IgD-negative memory B cell (primary cell): ENCODE measurements around the gene FGFRL1. TPM values are rescaled to one million over a fixed set of nuclear protein-coding genes. Genes with fewer than 3 reads are reported as not detected.
A peak's percentile ranks its signal among the peaks of the same experiment; 100 is the strongest.

ENCODE experiments used
- H3K27ac Mint-ChIP-seq, 3 donors: one replicate each; pipeline ENCODE4 v1.8.0; 2020 to 2022; ENCODE audit warnings: mild to moderate bottlenecking in 3 of 3, mixed read lengths in 3 of 3, moderate library complexity in 1 of 3
- H3K27me3 Mint-ChIP-seq: one replicate; pipeline ENCODE4 v1.8.0; 2021; ENCODE audit warnings: mixed read lengths
- H3K36me3 Mint-ChIP-seq: one replicate; pipeline ENCODE4 v1.8.0; 2020; ENCODE audit warnings: mild to moderate bottlenecking, mixed read lengths
- H3K4me1 Mint-ChIP-seq, 3 donors: one replicate each; pipeline ENCODE4 v1.8.0; 2020 to 2022; ENCODE audit warnings: mixed read lengths in 3 of 3, mild to moderate bottlenecking in 1 of 3
- H3K4me3 Mint-ChIP-seq, 4 donors: one replicate each; pipeline ENCODE4 v1.8.0; 2020 to 2022; ENCODE audit warnings: mild to moderate bottlenecking in 4 of 4, mixed read lengths in 4 of 4, moderate library complexity in 3 of 4
- H3K9me3 Mint-ChIP-seq, 3 donors: one replicate each; pipeline ENCODE4 v1.8.0; 2020 to 2021; ENCODE audit warnings: mixed read lengths in 3 of 3, mild to moderate bottlenecking in 1 of 3
- polyA plus RNA-seq: library from polyadenylated mRNA; unstranded; fragments of 300-500 nt; fragmentation: Illumina TruSeq; gene quantifications from one replicate; pipeline ENCODE4 v1.2.3, GENCODE V29; 2021

FGFRL1 gene
- polyA plus RNA-seq, 1 donor from 2014 or later: 0.93 TPM

DNA sequence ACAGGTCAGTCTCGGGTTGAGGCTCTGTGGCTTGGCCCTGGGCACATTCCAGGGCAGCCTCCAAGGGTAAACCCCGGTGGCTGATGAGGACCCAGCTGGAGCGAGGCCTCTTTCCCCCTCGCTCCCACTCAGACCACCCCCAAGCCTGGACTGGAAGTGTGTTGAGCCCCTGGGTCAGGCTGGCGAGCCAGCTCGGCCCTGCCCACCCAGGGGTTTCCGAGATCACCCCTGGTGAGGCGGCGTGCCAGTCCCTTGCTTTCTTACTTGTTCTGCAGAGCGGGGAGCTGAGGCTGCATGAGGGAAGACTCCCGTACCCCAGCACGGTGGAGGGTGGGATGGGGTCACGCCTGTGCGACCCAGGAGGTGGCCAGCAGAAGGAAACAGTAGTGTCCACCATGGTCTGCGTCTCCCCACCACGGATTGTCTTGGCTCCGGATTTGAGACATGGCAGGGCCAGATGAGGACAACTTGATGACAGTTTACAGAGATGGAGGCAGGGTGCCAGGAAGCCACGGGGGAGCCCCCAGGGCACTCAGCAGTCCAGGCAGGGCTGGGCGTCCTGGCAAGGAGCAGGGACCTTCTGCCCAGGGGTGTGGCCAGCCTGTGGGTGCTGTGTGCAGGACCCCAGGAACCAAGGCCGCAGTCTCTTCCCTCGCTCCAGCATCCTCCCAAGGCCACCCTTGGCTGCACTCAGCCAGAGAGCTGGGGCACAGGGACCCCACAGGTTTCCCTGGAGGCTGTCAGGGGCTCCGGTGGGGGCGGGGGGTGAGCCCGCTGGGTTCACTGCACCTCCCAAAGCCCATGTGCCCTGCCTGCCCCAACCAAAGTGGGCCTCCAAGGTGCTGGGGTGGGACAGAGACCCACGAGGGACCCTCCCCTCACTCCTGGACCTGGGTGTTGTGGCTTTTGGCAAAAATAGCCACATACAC lies 6.6 kb upstream of the FGFRL1 start:
- Mint-ChIP-seq H3K4me3 (no peak overlapping the region), H3K27me3 (peaks cover 43% of the 10 kb centered on the region), H3K9me3 (peaks cover 0 to 4% (median 0%) of the 10 kb centered on the region in 3 donors), H3K27ac (peak overlapping the region in 1 of 3 donors; percentile 56), H3K36me3 (no peaks in the 10 kb centered on the region), H3K4me1 (peaks cover 5 to 13% (median 8%) of the 10 kb centered on the region in 3 donors)

- H3K9me3 Mint-ChIP-seq: peaks cover 0 to 4% (median 0%) of the 10 kb centered on the region in 3 donors
- no peaks in the 10 kb centered on the region for H3K36me3 Mint-ChIP-seq
- peaks cover 5 to 14% (median 9%) of the 10 kb centered on the region in 3 donors for H3K4me1 Mint-ChIP-seq
- H3K4me3 Mint-ChIP-seq: peak overlapping the region in 2 of 4 donors; percentile 12 to 56
- peaks cover 31% of the 10 kb centered on the region for H3K27me3 Mint-ChIP-seq
- peak overlapping the region in 1 of 3 donors; percentile 63 for H3K27ac Mint-ChIP-seq
Observed at GRCh38 chr4:1006856-1007255, 4.6 kb upstream of the FGFRL1 start.

DNA sequence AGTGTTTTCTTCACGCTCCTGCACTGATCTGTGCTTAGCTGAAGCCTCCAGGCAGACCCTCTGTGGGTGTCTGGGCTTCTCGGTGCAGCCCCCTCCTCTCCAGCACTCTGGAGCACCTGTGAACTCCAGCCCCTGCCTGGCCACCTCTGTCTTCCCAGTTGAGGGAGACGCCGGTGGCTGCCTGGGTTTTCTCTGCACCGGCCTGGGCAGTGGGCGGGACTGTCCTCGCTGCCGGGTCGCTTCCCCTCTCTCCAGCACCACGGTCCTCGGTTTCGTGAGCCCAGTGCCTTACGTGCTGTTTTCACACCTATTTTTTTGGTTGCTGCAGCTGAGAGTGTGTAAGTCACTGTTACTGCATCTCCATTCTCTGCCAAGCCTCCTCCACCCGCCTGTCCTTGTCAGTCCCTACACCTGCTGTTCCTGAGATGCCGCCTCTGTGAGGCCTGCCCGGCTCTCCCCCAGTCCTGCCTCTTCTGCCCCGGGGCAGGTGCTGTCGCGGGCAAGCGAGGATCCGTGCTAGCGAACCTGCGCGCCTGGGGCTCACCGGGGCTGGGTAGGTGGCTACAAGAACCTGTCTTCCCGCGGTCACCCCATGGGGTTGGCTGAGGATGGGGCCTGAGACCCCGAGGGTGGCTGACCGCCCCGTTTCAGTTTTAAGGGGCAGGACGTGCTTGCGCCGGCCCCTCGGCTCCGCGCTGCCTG lies 2.4 kb upstream of the FGFRL1 start:
- Mint-ChIP-seq H3K9me3 (peaks cover 0 to 4% (median 0%) of the 10 kb centered on the region in 3 donors), H3K27me3 (peaks cover 30% of the 10 kb centered on the region), H3K36me3 (no peaks in the 10 kb centered on the region), H3K27ac (peak overlapping the region in 2 of 3 donors; percentile 72 to 83), H3K4me3 (peak overlapping the region; percentile 56 to 91 (median 82)), H3K4me1 (peaks cover 5 to 12% (median 12%) of the 10 kb centered on the region in 3 donors)

DNA sequence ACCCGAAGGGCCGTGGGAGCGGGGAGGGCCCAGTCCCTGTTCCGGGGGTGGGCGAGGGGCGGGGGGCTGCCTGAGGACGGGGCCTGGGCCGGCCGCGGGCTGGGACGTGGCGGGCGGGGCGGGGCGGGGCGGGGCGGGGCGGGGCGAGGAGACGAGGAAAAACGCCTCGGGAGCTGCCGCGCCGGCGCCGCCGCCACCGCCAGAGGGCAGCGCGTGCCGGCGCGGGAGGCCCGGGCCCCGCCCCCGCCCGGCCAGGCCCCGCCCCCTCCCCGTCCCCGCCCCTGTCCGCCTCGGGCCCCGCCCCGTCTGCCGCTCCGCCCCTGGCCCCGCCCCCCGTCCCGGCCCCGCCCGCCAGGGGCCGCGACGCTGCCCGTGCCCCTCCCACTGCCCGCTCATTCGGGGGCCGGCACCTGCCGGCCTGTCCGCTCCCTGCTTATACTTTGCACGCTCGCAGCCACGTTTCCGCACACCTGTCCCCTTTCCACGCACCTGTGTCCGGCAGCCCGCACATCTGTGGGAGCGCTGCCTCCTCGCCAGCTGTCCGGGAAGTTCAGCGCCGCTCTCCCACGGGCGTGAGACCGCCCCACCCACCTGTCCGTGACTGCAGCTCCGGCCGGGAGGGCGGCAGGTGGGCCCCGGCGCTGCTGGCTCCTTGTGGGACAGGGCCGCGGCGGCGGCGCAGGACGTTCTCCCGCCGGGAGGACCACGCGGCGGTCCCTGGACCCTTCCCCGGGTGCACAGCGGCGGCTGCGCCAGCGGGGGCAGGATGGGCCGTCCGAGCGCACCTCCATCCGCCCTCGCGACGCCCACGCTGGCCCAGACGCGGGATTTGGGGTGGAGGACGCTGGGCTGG lies 1.7 kb upstream of the FGFRL1 start:
- Mint-ChIP-seq H3K36me3 (no peaks in the 10 kb centered on the region), H3K4me1 (peaks cover 5 to 12% (median 12%) of the 10 kb centered on the region in 3 donors), H3K9me3 (peaks cover 0 to 4% (median 0%) of the 10 kb centered on the region in 3 donors), H3K27me3 (peaks cover 24% of the 10 kb centered on the region), H3K4me3 (peak overlapping the region; percentile 74 to 90 (median 84)), H3K27ac (peak overlapping the region in 2 of 3 donors; percentile 31 to 79)

- Mint-ChIP-seq H3K27ac (peak overlapping the region; percentile 76 to 92 (median 79)), H3K9me3 (peaks cover 0 to 4% (median 0%) of the 10 kb centered on the region in 3 donors), H3K4me3 (peak overlapping the region; percentile 59 to 95 (median 86)), H3K36me3 (no peaks in the 10 kb centered on the region), H3K27me3 (peaks cover 22% of the 10 kb centered on the region), H3K4me1 (peaks cover 5 to 12% (median 12%) of the 10 kb centered on the region in 3 donors)
Observed at GRCh38 chr4:1010395-1011021, 918 bp upstream of the FGFRL1 start.

DNA sequence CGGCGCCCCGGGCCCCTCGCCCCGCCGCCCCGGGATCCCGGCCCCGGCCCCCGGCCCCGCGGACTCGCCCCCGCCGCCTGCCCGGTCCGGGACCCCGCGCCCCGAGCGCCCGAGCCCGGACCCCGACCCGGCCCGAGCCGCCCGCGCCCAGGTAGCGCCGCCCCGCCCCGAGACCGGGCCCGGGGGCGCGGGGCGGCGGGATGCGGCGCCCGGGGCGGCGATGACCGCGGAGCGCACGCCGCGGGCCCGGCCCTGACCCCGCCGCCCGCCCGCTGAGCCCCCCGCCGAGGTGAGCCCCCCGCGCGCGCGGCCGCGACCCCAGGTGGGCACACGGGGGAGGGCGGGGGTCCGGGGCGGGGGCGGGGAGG lies 224 bp downstream of the FGFRL1 start:
- H3K4me1 Mint-ChIP-seq: peaks cover 5 to 12% (median 12%) of the 10 kb centered on the region in 3 donors
- no peaks in the 10 kb centered on the region for H3K36me3 Mint-ChIP-seq
- H3K9me3 Mint-ChIP-seq: peaks cover 0 to 4% (median 0%) of the 10 kb centered on the region in 3 donors
- H3K27me3 Mint-ChIP-seq: peaks cover 13% of the 10 kb centered on the region
- H3K27ac Mint-ChIP-seq: no peak overlapping the region
- peak overlapping the region in 2 of 4 donors; percentile 33 to 40 for H3K4me3 Mint-ChIP-seq

GRCh38 chr4:1012034-1012739 lies 761 bp downstream of the FGFRL1 start:
- peak overlapping the region in 1 of 3 donors; percentile 71 for H3K27ac Mint-ChIP-seq
- H3K36me3 Mint-ChIP-seq: no peaks in the 10 kb centered on the region
- H3K27me3 Mint-ChIP-seq: peaks cover 9% of the 10 kb centered on the region
- H3K4me3 Mint-ChIP-seq: peak overlapping the region; percentile 40 to 92 (median 74)
- H3K4me1 Mint-ChIP-seq: peaks cover 0 to 12% (median 12%) of the 10 kb centered on the region in 3 donors
- H3K9me3 Mint-ChIP-seq: peaks cover 0 to 2% (median 0%) of the 10 kb centered on the region in 3 donors

GRCh38 chr4:1013225-1014073 lies 2.0 kb downstream of the FGFRL1 start:
- peaks cover 2% of the 10 kb centered on the region for H3K27me3 Mint-ChIP-seq
- no peaks in the 10 kb centered on the region for H3K36me3 Mint-ChIP-seq
- H3K27ac Mint-ChIP-seq: peak overlapping the region in 2 of 3 donors; percentile 16 to 71
- H3K9me3 Mint-ChIP-seq: no peaks in the 10 kb centered on the region
- H3K4me1 Mint-ChIP-seq: peaks cover 0 to 12% (median 11%) of the 10 kb centered on the region in 3 donors
- peak overlapping the region in 3 of 4 donors; percentile 60 to 85 (median 68) for H3K4me3 Mint-ChIP-seq

- Mint-ChIP-seq H3K27me3 (peaks cover 2% of the 10 kb centered on the region), H3K36me3 (no peaks in the 10 kb centered on the region), H3K4me3 (peak overlapping the region in 2 of 4 donors; percentile 43 to 85), H3K27ac (peak overlapping the region in 1 of 3 donors; percentile 43), H3K4me1 (peaks cover 0 to 7% (median 5%) of the 10 kb centered on the region in 3 donors), H3K9me3 (no peaks in the 10 kb centered on the region)
Observed at GRCh38 chr4:1014291-1015167, 3.1 kb downstream of the FGFRL1 start.

DNA sequence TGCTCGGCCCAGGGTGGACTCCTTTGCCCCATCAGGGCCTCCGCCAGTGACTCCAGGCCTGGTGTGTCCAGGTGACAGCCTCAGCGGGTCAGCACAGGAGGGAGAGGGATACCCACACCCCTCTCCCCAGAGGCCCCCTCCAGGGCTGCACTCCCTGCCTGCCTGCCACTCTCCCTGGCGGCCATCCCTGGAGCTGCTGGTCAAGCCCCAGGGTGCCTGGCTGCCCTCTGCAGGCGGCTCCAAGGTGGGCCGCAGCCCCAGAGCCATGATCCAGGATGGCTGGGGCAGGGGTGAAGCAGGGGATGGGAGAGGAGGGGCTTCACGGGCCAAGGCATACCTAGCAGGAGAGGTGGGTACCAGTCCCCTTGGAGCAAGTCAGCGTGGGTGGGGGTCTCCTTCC lies 3.8 kb downstream of the FGFRL1 start:
- peaks cover 0 to 7% (median 5%) of the 10 kb centered on the region in 3 donors for H3K4me1 Mint-ChIP-seq
- peaks cover 2% of the 10 kb centered on the region for H3K27me3 Mint-ChIP-seq
- no peaks in the 10 kb centered on the region for H3K36me3 Mint-ChIP-seq
- no peaks in the 10 kb centered on the region for H3K9me3 Mint-ChIP-seq
- H3K4me3 Mint-ChIP-seq: peak overlapping the region in 1 of 4 donors; percentile 50
- H3K27ac Mint-ChIP-seq: no peak overlapping the region

GRCh38 chr4:1015746-1016145 lies 4.3 kb downstream of the FGFRL1 start:
- Mint-ChIP-seq H3K4me3 (peak overlapping the region in 1 of 4 donors; percentile 50), H3K27me3 (peaks cover 2% of the 10 kb centered on the region), H3K27ac (peak overlapping the region in 1 of 3 donors; percentile 56), H3K9me3 (no peaks in the 10 kb centered on the region), H3K4me1 (peaks cover 0 to 3% (median 0%) of the 10 kb centered on the region in 3 donors), H3K36me3 (no peaks in the 10 kb centered on the region)

GRCh38 chr4:1017211-1017610 lies 5.8 kb downstream of the FGFRL1 start:
- no peak overlapping the region for H3K27ac Mint-ChIP-seq
- peaks cover 2% of the 10 kb centered on the region for H3K27me3 Mint-ChIP-seq
- H3K36me3 Mint-ChIP-seq: no peaks in the 10 kb centered on the region
- peaks cover 0 to 4% (median 2%) of the 10 kb centered on the region in 3 donors for H3K4me1 Mint-ChIP-seq
- H3K9me3 Mint-ChIP-seq: no peaks in the 10 kb centered on the region
- no peak overlapping the region for H3K4me3 Mint-ChIP-seq
